ACC112 (cell line): ENCODE results near the gene PLOD3.
A peak's percentile ranks its signal among the peaks of the same experiment; 100 is the strongest.

Experiments used
- H2AFZ ChIP-seq: fragments of 200-600 bp; sonication (generic); one replicate; pipeline ENCODE4 v1.6.0; 2017; ENCODE audit warnings: antibody characterized with exemption, low read length; ENCODE audit not compliant: unreplicated experiment
- H3K27ac ChIP-seq: fragments of 200-600 bp; sonication (generic); 2 replicates; pipeline ENCODE4 v1.5.1; 2014; ENCODE audit warnings: low read depth, mild to moderate bottlenecking, antibody characterized with exemption, low read length, moderate library complexity
- H3K27me3 ChIP-seq: fragments of 200-600 bp; sonication (generic); 2 replicates; pipeline ENCODE4 v1.6.1; 2014; ENCODE audit warnings: mild to moderate bottlenecking, antibody characterized with exemption, low read length, moderate library complexity, mixed read lengths; ENCODE audit not compliant: insufficient read depth
- H3K36me3 ChIP-seq: fragments of 200-600 bp; sonication (generic); 2 replicates; pipeline ENCODE4 v1.6.1; 2016; ENCODE audit warnings: mild to moderate bottlenecking, antibody characterized with exemption, low read length, moderate library complexity, mixed read lengths; ENCODE audit not compliant: insufficient read depth
- H3K4me1 ChIP-seq: fragments of 200-600 bp; sonication (generic); one replicate; pipeline ENCODE4 v1.6.1; 2016; ENCODE audit warnings: low read length, mixed read lengths; ENCODE audit not compliant: insufficient read depth, unreplicated experiment, control insufficient read depth
- H3K4me3 ChIP-seq: fragments of 200-600 bp; sonication (generic); 2 replicates; pipeline ENCODE4 v1.5.1; 2014; ENCODE audit warnings: mild to moderate bottlenecking, low read depth, low read length
- H3K79me2 ChIP-seq: fragments of 200-600 bp; sonication (generic); one replicate; pipeline ENCODE4 v1.6.0; 2016; ENCODE audit warnings: low read length; ENCODE audit not compliant: control insufficient read depth, unreplicated experiment, insufficient read depth

PLOD3 gene

GRCh38 chr7:101198476-101198875 is 18.9 kb downstream of the PLOD3 start:
- Histone ChIP-seq H3K27me3 (peaks cover 28% of the 10 kb centered on the region), H3K79me2 (no peaks in the 10 kb centered on the region), H3K4me3 (no peak overlapping the region), H3K36me3 (no peaks in the 10 kb centered on the region), H3K4me1 (peaks cover 6% of the 10 kb centered on the region), H2AFZ (no peak overlapping the region), H3K27ac (no peak overlapping the region)

DNA sequence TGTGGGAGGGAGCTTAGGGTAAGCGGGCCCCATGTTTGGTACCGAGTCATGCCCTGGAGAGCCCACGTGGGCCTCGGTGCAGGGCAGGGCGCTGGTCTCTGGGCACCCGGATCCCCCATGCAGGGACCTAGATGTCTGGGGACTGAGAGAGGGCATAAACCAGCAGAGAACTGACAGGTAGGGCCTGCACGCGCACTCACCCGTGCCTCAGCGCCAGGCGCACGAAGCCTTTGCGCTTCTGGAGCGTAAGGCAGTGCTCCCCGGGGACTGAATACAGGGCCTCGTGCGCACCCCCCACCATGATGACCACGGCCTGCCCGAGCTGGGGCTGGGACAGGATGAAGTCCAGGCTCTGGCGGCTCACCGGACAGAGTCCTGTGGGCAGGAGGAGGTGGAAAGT is 19.4 kb downstream of the PLOD3 start:
- peaks cover 6% of the 10 kb centered on the region for H3K4me1 ChIP-seq
- H3K79me2 ChIP-seq: no peaks in the 10 kb centered on the region
- no peak overlapping the region for H3K27ac ChIP-seq
- H3K4me3 ChIP-seq: no peak overlapping the region
- no peaks in the 10 kb centered on the region for H3K36me3 ChIP-seq
- no peak overlapping the region for H2AFZ ChIP-seq
- H3K27me3 ChIP-seq: peaks cover 28% of the 10 kb centered on the region

GRCh38 chr7:101195884-101196283 is 21.5 kb downstream of the PLOD3 start:
- Histone ChIP-seq H3K36me3 (no peaks in the 10 kb centered on the region), H3K4me1 (no peaks in the 10 kb centered on the region), H3K27ac (no peak overlapping the region), H3K79me2 (no peaks in the 10 kb centered on the region), H3K4me3 (no peak overlapping the region), H3K27me3 (peaks cover 10% of the 10 kb centered on the region), H2AFZ (no peak overlapping the region)

DNA sequence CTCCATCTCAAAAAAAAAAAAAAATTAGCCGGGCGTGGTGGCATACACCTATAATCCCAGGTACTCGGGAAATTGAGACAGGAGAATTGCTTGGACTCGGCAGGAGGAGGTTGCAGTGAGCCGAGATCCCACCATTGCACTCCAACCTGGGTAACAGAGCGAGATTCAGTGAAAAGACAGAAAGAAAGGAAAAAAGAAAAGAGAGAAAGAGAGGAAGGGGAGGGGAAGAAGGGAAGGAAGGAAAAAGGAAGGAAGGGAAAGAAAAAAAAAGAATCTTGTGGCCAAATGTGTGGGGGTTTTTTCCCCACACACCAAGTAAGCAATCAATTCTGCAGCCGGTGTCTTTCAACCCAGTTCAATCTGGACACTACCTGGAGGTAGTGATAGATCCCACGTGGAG is 28.3 kb downstream of the PLOD3 start:
- H3K27ac ChIP-seq: no peak overlapping the region
- H3K27me3 ChIP-seq: no peaks in the 10 kb centered on the region
- peaks cover 6% of the 10 kb centered on the region for H3K4me1 ChIP-seq
- H3K79me2 ChIP-seq: no peaks in the 10 kb centered on the region
- H2AFZ ChIP-seq: no peak overlapping the region
- no peak overlapping the region for H3K4me3 ChIP-seq
- no peaks in the 10 kb centered on the region for H3K36me3 ChIP-seq

GRCh38 chr7:101186844-101187428 is 30.4 kb downstream of the PLOD3 start:
- H3K4me1 ChIP-seq: peaks cover 6% of the 10 kb centered on the region
- peaks cover 3% of the 10 kb centered on the region; the same call in 1 of the 2 replicates for H3K27me3 ChIP-seq
- no peak overlapping the region for H3K27ac ChIP-seq
- no peaks in the 10 kb centered on the region for H3K79me2 ChIP-seq
- no peak overlapping the region for H3K4me3 ChIP-seq
- H3K36me3 ChIP-seq: no peaks in the 10 kb centered on the region
- no peak overlapping the region for H2AFZ ChIP-seq

GRCh38 chr7:101186194-101186593 is 31.2 kb downstream of the PLOD3 start:
- Histone ChIP-seq H3K36me3 (no peaks in the 10 kb centered on the region), H3K27ac (no peak overlapping the region), H3K4me1 (peaks cover 6% of the 10 kb centered on the region), H3K27me3 (peaks cover 4% of the 10 kb centered on the region; the same call in 1 of the 2 replicates), H2AFZ (no peak overlapping the region), H3K4me3 (no peak overlapping the region), H3K79me2 (no peaks in the 10 kb centered on the region)

DNA sequence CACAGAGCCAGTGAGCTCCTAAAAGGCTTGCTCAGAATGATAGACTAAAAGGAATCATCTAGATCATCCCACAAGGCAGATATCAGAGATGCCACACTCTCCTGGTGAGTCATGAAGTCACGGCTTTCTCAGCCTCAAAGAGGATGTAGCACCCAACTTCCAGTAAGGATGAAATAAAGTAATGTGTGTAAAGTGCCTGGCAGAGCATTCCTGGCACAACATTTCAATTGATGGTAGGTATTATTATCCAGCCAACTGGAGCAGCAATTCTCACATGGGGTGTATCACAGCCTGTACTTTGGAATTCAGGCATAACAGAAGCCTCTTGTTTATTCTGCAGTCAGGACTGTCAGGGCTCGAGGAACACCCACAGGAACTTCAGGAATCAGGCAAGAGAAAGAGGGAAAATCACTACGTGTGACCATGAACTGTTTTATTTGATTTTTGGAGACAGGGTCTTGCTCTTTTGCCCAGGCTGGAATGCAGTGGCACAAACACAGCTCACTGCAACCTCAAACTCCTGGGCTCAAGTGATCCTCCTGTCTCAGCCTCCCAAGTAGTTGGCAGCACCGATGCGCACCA is 32.0 kb downstream of the PLOD3 start:
- Histone ChIP-seq H3K4me3 (no peak overlapping the region), H3K4me1 (peaks cover 6% of the 10 kb centered on the region), H3K27me3 (peaks cover 11% of the 10 kb centered on the region), H2AFZ (no peak overlapping the region), H3K27ac (no peak overlapping the region), H3K79me2 (no peaks in the 10 kb centered on the region), H3K36me3 (no peaks in the 10 kb centered on the region)

DNA sequence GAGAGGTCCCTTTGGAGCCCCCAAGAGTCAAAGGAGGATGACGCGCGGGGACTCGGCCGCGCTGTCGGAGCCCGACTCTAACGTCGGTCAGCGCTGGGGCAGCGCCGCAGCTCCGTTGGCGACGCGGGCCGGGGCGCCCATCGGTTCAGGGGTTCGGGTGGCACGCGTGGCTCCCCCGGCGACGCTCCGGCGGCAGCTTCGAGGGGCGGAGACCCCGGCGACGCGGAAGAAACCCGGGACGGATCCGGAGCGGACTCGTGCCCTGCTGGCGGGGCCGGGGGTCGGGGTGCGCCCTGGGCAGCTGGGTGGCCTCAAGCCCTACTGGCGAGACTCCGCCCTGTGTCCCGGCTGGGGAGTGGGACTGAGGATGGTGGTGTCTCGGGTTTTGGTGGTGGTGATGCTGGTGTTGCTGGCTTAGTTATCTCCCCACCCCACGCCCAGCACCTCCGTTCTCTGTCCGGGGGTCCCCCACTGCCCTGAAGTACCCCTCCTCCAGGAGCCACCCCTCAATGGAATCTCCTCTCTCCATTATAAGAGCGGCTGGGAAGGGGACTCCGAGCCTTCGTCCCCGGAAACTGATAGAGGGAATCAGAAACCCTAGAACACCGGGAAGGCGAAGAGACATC is 37.1 kb downstream of the PLOD3 start, which contains the start of gene NAT16:
Gene NAT16, minus strand, starts transcription at position 164 of the 626 bp plus-strand sequence. CDS start 5,486 bp downstream, outside the sequence.
- H3K4me1 ChIP-seq: peaks cover 6% of the 10 kb centered on the region
- H3K4me3 ChIP-seq: peak within 1 kb of the TSS; percentile 52
- no peak within 1 kb of the TSS for H3K27ac ChIP-seq
- no peaks in the 10 kb centered on the region for H3K79me2 ChIP-seq
- H3K27me3 ChIP-seq: peaks cover 54% of the 10 kb centered on the region
- H3K36me3 ChIP-seq: no peaks in the 10 kb centered on the region
- H2AFZ ChIP-seq: no peak within 1 kb of the TSS

DNA sequence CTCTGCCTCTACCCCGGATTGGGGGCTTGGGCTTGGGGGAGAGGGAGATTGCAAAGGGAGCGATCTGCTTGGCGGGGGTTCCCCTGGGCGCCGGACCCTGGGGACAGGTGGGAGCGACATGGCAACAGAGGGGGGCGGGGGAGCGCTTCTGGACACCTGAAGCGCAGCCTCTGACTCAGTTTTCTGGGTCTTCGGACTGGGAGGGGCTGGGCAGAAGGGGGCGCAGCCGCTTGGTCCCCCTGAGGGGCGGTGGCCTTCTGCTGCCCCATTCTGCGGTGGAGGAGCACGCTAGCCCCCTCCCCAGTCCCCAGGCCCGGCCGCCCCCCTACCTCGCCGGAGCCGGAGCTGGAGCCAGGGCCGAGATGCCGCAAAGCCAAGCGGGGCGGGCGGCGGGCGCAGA is 37.7 kb downstream of the PLOD3 start:
- H3K4me1 ChIP-seq: peaks cover 3% of the 10 kb centered on the region
- H2AFZ ChIP-seq: no peak overlapping the region
- H3K36me3 ChIP-seq: no peaks in the 10 kb centered on the region
- peaks cover 57% of the 10 kb centered on the region for H3K27me3 ChIP-seq
- no peak overlapping the region for H3K27ac ChIP-seq
- no peaks in the 10 kb centered on the region for H3K79me2 ChIP-seq
- no peak overlapping the region for H3K4me3 ChIP-seq

GRCh38 chr7:101179117-101179516 is 38.3 kb downstream of the PLOD3 start:
- Histone ChIP-seq H3K27ac (no peak overlapping the region), H3K79me2 (no peaks in the 10 kb centered on the region), H3K27me3 (peaks cover 63% of the 10 kb centered on the region), H3K36me3 (no peaks in the 10 kb centered on the region), H3K4me1 (no peaks in the 10 kb centered on the region), H2AFZ (no peak overlapping the region), H3K4me3 (peak overlapping the region; percentile 52)

DNA sequence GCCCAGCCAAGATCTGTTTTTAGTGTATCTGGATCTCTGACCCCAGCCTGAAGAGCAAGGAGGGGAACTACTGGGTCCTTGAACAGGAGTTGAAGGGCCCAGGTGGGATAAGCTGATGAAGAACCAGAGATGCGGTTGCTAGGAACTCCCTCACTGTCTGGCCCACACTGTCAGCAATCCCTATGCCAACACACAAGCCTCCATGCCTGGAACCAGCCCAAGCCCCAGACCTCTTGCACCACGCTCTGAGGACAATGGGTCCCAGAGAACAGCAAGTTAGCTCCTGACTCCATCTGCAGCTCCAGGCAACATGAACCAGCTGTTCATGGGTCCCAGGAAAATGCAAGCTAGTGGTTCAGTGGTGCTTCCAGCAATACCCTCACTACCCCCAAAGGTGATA is 39.7 kb downstream of the PLOD3 start:
- Histone ChIP-seq H3K27me3 (peaks cover 72% of the 10 kb centered on the region), H3K4me1 (peaks cover 7% of the 10 kb centered on the region), H3K79me2 (no peaks in the 10 kb centered on the region), H3K4me3 (no peak overlapping the region), H3K27ac (no peak overlapping the region), H3K36me3 (no peaks in the 10 kb centered on the region), H2AFZ (no peak overlapping the region)
